ENCODE measurements around the gene DDC. TPM values are rescaled to one million over a fixed set of nuclear protein-coding genes. Genes with fewer than 3 reads are reported as not detected.
"Not testable (repeated sequence)": the region's sequence is repeated elsewhere in the genome, so short reads cannot be mapped to it uniquely, and the experiment has no call there.

The DDC gene
- total RNA-seq, 1 donor from 2014 or later: not detected

DNA sequence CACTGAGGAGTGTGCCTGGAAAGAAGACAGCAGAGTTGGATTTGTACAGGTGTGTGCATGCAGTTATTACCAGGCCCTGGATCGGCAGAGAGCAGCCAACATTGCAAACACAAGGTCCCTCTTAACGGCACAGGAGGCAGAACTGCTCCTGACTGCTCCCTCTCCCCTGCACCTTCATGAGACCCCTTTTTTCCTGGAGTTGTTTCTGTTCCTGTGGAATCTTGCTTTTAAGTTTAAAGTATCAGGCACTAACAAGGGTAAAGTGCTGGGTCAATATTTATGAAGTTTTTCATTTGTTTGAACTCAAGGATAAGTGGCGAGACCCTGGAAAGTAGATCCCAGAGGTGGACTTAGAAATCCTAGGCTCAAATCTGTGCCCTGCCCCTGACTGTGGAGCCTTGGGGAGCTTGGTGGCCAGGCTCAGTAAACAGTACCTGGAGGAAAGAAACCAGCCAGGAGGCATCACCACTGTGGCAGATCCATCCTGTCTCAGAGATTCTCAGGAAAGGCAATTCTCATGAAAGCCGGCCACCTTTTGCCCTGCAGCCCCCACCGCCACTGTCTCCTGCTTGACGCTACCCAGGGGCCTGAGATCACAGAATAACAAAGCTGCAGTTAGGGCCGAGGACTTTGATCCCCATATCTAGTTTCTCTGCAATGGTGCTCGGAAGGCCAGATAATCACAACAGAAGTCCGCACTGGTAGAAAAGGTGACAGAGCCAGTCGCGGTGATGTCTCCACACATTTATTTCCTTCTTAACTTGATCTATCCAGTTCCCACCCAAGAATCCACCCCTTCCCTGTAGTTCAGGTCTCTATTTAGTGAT is 36.7 kb downstream of the DDC start:
- H3K9me3 Mint-ChIP-seq: peaks cover 12% of the 10 kb centered on the region
- H3K27me3 Mint-ChIP-seq (ENCODE audit: low read depth): peaks cover 5% of the 10 kb centered on the region
- TF ChIP-seq, protein P1, sequence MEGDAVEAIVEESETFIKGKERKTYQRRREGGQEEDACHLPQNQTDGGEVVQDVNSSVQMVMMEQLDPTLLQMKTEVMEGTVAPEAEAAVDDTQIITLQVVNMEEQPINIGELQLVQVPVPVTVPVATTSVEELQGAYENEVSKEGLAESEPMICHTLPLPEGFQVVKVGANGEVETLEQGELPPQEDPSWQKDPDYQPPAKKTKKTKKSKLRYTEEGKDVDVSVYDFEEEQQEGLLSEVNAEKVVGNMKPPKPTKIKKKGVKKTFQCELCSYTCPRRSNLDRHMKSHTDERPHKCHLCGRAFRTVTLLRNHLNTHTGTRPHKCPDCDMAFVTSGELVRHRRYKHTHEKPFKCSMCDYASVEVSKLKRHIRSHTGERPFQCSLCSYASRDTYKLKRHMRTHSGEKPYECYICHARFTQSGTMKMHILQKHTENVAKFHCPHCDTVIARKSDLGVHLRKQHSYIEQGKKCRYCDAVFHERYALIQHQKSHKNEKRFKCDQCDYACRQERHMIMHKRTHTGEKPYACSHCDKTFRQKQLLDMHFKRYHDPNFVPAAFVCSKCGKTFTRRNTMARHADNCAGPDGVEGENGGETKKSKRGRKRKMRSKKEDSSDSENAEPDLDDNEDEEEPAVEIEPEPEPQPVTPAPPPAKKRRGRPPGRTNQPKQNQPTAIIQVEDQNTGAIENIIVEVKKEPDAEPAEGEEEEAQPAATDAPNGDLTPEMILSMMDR (IDR thresholded peaks at IDR 0.05; ENCODE audit: unreplicated experiment): no peak
- no peak overlapping the region for H3K27ac Mint-ChIP-seq
- H3K4me1 Mint-ChIP-seq: peaks cover 7% of the 10 kb centered on the region
- no peaks in the 10 kb centered on the region for H3K36me3 Mint-ChIP-seq
- H3K4me3 Mint-ChIP-seq: no peak overlapping the region
- DNase-seq (ENCODE audit: low spot score in 2 of 2, unreplicated experiment in 2 of 2): no peak

DNA sequence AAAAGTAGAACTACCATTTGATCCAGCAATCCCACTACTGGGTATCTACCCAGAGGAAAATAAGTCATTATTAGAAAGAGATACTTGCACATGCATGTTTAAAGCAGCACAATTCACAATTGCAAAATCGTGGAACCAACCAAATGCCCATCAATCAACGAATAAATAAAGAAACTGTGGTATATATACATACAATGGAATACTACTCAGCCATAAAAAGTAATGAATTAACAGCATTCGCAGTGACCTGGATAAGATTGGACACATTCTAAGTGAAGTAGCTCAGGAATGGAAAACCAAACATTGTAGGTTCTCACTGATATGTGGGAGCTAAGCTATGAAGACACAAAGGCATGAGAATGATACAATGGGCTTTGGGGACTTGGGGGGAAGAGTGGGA is 45.9 kb downstream of the DDC start:
- H3K4me1 Mint-ChIP-seq; H3K4me3 Mint-ChIP-seq; H3K36me3 Mint-ChIP-seq; H3K27ac Mint-ChIP-seq; H3K27me3 Mint-ChIP-seq (ENCODE audit: low read depth); DNase-seq (ENCODE audit: low spot score in 2 of 2, unreplicated experiment in 2 of 2): not testable (repeated sequence)
- peaks cover 40% of the 10 kb centered on the region for H3K9me3 Mint-ChIP-seq

DNA sequence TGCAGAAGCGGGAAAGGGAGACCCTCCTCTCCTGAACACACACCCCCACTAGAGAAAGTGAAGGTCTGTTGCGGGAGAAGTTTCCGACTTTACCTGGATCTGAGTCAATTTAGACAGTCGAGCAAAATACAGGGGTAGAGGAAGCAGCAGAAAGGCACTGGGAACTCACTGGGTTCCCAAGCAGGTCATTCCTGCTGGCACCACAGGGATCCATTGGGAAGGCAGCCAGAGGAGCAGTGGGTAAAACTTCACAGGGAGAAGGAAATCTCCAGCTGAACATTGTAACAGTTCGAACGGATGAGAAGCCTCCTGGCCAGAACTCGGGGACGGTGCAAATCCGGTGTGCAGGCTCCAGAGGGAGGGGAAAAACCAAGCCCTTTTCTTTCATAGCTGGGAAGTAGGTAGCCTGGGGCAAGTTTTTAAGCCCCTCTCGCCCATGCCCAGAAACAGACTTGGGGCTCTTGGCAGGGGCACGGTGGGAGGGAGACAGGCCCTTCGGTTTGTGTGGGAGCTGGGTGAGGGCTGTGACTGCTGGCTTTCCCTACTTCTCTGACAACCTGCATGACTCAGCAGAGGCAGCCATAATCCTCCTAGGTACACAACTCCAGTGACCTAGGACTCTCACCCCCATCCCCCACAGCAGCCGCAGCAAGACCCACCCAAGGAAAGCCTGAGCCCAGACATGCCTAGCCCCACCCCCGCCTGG is 51.9 kb downstream of the DDC start:
- Mint-ChIP-seq H3K27me3 (ENCODE audit: low read depth) (peaks cover 2% of the 10 kb centered on the region), H3K4me1 (no peaks in the 10 kb centered on the region), H3K9me3 (peaks cover 15% of the 10 kb centered on the region), H3K4me3 (no peak overlapping the region), H3K36me3 (no peaks in the 10 kb centered on the region), H3K27ac (no peak overlapping the region)
- no peak for DNase-seq (ENCODE audit: low spot score in 2 of 2, unreplicated experiment in 2 of 2)
- TF ChIP-seq, protein P1 (IDR thresholded peaks at IDR 0.05; ENCODE audit: unreplicated experiment): no peak

DNA sequence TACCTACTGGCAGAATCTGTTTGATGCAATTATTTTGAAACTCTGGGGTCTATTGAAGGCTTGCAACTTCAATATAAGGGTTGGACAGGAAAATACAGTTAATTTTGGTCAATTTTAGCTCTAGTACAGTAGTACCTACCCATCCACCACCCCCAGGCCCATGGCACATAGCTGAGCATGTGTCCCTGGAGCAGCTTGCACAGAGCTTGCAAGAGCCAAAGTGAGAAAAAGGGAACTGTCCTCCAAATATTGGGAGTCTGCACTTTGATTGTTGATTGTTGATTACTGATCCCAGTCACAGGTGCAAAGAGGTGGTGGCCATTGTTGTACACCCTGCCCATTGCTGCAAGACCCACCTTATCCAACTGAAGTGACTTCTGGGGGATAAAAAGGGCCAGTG is 52.8 kb downstream of the DDC start:
- Mint-ChIP-seq H3K27ac (no peak overlapping the region), H3K27me3 (ENCODE audit: low read depth) (peaks cover 2% of the 10 kb centered on the region), H3K4me3 (no peak overlapping the region), H3K4me1 (no peaks in the 10 kb centered on the region), H3K9me3 (peaks cover 13% of the 10 kb centered on the region), H3K36me3 (no peaks in the 10 kb centered on the region)
- no peak for DNase-seq (ENCODE audit: low spot score in 2 of 2, unreplicated experiment in 2 of 2)
- TF ChIP-seq, protein P1 (IDR thresholded peaks at IDR 0.05; ENCODE audit: unreplicated experiment): no peak

DNA sequence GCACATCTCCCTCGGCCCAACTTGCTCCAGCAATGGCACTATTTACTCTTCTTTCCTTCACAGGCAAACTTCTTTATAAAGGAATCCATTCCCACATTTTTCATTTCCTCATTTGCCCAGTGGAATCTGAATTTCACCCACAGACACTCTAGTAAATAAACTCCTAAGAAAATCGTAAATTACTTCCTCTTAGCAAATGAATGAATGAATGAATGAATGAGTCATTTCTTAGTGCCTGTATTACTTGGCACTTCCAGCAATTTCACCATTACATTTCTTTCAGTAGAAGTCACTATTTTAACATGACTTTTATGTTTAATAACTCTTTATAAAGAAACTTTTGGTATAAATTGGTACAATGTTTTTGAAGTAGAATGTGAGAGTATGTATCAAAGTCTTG is 55.7 kb downstream of the DDC start:
- no peak for DNase-seq (ENCODE audit: low spot score in 2 of 2, unreplicated experiment in 2 of 2)
- Mint-ChIP-seq H3K27ac (no peak overlapping the region), H3K9me3 (no peaks in the 10 kb centered on the region), H3K27me3 (ENCODE audit: low read depth) (no peaks in the 10 kb centered on the region), H3K4me3 (no peak overlapping the region), H3K4me1 (no peaks in the 10 kb centered on the region), H3K36me3 (no peaks in the 10 kb centered on the region)
- TF ChIP-seq, protein P1 (IDR thresholded peaks at IDR 0.05; ENCODE audit: unreplicated experiment): no peak

DNA sequence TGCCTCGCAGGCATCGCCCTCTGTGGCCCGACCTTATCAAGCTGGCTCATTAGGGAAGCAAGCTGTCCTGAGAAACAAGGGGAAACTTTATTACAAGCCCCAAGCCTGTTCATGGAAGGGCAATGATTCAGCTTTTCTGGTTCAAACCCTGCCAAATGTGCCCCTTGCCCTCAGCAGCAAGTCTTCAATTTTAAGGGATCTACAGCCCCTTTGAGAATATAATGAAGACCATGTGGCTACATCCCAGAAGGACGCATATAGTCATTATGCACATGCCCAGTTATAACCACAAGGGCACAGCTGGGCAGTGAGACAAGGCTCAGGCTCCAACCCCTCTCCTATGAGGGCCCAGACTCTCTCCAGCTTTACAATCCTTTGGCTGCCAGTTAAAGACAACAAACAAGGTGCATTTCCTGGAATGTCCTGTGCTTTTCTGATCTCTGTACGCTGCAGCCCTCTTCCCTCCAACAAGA is 56.7 kb downstream of the DDC start:
- no peak for DNase-seq (ENCODE audit: low spot score in 2 of 2, unreplicated experiment in 2 of 2)
- H3K4me1 Mint-ChIP-seq: no peaks in the 10 kb centered on the region
- no peaks in the 10 kb centered on the region for H3K36me3 Mint-ChIP-seq
- H3K27ac Mint-ChIP-seq: peak overlapping the region; percentile 12
- H3K4me3 Mint-ChIP-seq: no peak overlapping the region
- H3K27me3 Mint-ChIP-seq (ENCODE audit: low read depth): no peaks in the 10 kb centered on the region
- TF ChIP-seq, protein P1 (IDR thresholded peaks at IDR 0.05; ENCODE audit: unreplicated experiment): no peak
- H3K9me3 Mint-ChIP-seq: no peaks in the 10 kb centered on the region
